ENCODE data around the gene PSMC3. TPM values are rescaled to one million over a fixed set of nuclear protein-coding genes. Genes with fewer than 3 reads are reported as not detected.

PSMC3 gene
- total and polyA plus RNA-seq, 11 donors = 121 to 258 (median 156) TPM

DNA sequence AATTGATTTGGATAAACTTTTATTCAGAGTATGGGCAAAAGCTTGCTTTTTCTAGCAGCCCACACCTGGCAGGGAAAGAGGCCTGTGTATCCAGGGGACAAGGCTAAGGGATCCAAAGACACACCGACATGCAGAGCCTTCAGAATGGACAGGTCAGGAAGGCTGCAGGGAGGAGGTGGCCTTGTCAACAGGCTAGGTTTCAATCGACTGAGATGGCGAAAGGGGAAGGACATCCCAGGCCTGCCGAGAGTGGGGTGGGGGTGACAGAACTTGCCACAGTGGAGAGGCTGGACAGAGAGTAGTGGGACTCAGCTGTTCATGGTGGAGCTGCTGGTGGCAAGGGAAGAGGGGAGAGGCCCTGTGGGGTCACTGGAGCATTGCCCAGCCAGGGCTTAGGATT, 23.1 kb downstream of the PSMC3 start:
- WGBS, 4 donors = 45 to 81% (median 74%) methylated on average over 4 of the region's 4 CpGs
- ATAC-seq (no peak), DNase-seq (no peak)
- Histone ChIP-seq H3K9me3 (no peaks in the 10 kb centered on the region), H3K4me1 (peaks cover 0 to 36% (median 23%) of the 10 kb centered on the region in 12 donors), H3K27ac (no peak overlapping the region), H3K27me3 (no peaks in the 10 kb centered on the region), H3K36me3 (no peaks in the 10 kb centered on the region), H3K4me3 (no peak overlapping the region)
- TF ChIP-seq, protein P1, sequence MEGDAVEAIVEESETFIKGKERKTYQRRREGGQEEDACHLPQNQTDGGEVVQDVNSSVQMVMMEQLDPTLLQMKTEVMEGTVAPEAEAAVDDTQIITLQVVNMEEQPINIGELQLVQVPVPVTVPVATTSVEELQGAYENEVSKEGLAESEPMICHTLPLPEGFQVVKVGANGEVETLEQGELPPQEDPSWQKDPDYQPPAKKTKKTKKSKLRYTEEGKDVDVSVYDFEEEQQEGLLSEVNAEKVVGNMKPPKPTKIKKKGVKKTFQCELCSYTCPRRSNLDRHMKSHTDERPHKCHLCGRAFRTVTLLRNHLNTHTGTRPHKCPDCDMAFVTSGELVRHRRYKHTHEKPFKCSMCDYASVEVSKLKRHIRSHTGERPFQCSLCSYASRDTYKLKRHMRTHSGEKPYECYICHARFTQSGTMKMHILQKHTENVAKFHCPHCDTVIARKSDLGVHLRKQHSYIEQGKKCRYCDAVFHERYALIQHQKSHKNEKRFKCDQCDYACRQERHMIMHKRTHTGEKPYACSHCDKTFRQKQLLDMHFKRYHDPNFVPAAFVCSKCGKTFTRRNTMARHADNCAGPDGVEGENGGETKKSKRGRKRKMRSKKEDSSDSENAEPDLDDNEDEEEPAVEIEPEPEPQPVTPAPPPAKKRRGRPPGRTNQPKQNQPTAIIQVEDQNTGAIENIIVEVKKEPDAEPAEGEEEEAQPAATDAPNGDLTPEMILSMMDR (IDR thresholded peaks at IDR 0.05) = no peak
- no peak for TF ChIP-seq POLR2A (IDR thresholded peaks at IDR 0.05)
- intact Hi-C loops (cut with DNase I) = no loop called here

GRCh38 chr11:47400768-47401279, 25.4 kb downstream of the PSMC3 start:
- peak in 2 of 5 donors; percentile 48 to 67 for DNase-seq
- TF ChIP-seq POLR2A (IDR thresholded peaks at IDR 0.05) = no peak
- TF ChIP-seq, protein P1 (IDR thresholded peaks at IDR 0.05) = no peak

GRCh38 chr11:47399860-47400767, 26.1 kb downstream of the PSMC3 start:
- Histone ChIP-seq H3K27ac (peak overlapping the region; percentile 64 to 94 (median 86)), H3K4me1 (peaks cover 0 to 30% (median 16%) of the 10 kb centered on the region in 12 donors), H3K27me3 (no peaks in the 10 kb centered on the region), H3K4me3 (peak overlapping the region in 11 of 12 donors; percentile 34 to 66 (median 53)), H3K36me3 (no peaks in the 10 kb centered on the region), H3K9me3 (no peaks in the 10 kb centered on the region)
- 8 to 21% (median 14%) methylated on average over 19 to 47 of the region's 47 CpGs for WGBS, 4 donors
- intact Hi-C loops (cut with DNase I) = loop anchor here in 1 of 10 donors (10.0 kb wide), 1 partner anchor 445 kb away; the partner anchor contains the start of gene NUP160
- peak in 1 of 2 donors; percentile 48 for TF ChIP-seq POLR2A (IDR thresholded peaks at IDR 0.05)
- TF ChIP-seq, protein P1 (IDR thresholded peaks at IDR 0.05) = no peak
- ATAC-seq (peak; percentile 45 to 82 (median 69)), DNase-seq (peak in 2 of 5 donors; percentile 31 to 45)

More at GRCh38 chr11:47400768-47401279, 25.4 kb downstream of the PSMC3 start:
- Histone ChIP-seq H3K36me3 (no peaks in the 10 kb centered on the region), H3K27me3 (no peaks in the 10 kb centered on the region), H3K4me1 (peaks cover 0 to 23% (median 13%) of the 10 kb centered on the region in 12 donors), H3K9me3 (no peaks in the 10 kb centered on the region), H3K27ac (peak overlapping the region; percentile 64 to 94 (median 86)), H3K4me3 (peak overlapping the region in 8 of 12 donors; percentile 49 to 66 (median 54))
- intact Hi-C loops (cut with DNase I) = no loop called here
- 17 to 32% (median 21%) methylated on average over 8 of the region's 8 CpGs for WGBS, 4 donors
- peak; percentile 86 to 93 (median 90) for ATAC-seq

GRCh38 chr11:47398551-47398950, 27.7 kb downstream of the PSMC3 start:
- H3K27ac ChIP-seq = peak overlapping the region in 1 of 12 donors; percentile 10
- no peak overlapping the region for H3K4me3 ChIP-seq
- TF ChIP-seq, protein P1 (IDR thresholded peaks at IDR 0.05) = no peak
- TF ChIP-seq POLR2A (IDR thresholded peaks at IDR 0.05) = no peak
- no peaks in the 10 kb centered on the region for H3K27me3 ChIP-seq
- no peaks in the 10 kb centered on the region for H3K9me3 ChIP-seq
- no peak for ATAC-seq
- intact Hi-C loops (cut with DNase I) = loop anchor here in 1 of 10 donors (10.0 kb wide), 1 partner anchor 446 kb away; the partner anchor contains the start of gene NUP160
- H3K4me1 ChIP-seq = peaks cover 5 to 44% (median 25%) of the 10 kb centered on the region in 12 donors
- H3K36me3 ChIP-seq = no peaks in the 10 kb centered on the region
- peak in 1 of 5 donors; percentile 11 for DNase-seq
- WGBS, 4 donors = 91 to 100% (median 97%) methylated on average over 1 of the region's 1 CpG

Data from heart left ventricle (tissue), 16 donors.